Mesenchymal stem cell (in vitro differentiated cells and primary cell): ENCODE results near the gene NTRK2.

Source experiments
- DNase-seq: peaks from one replicate; pipeline ENCODE4 v3.0.0-alpha.2; 2013
- H2AFZ ChIP-seq: one replicate; pipeline ENCODE4 v1.6.1; 2013; ENCODE audit warnings: low read depth, mild to moderate bottlenecking, control low read depth, inconsistent platforms, low read length, moderate library complexity
- H2AK5ac ChIP-seq: 2 replicates; pipeline ENCODE4 v1.6.1; 2013; ENCODE audit warnings: low read length, moderate library complexity, mild to moderate bottlenecking, inconsistent platforms; ENCODE audit not compliant: severe bottlenecking
- H2BK120ac ChIP-seq: one replicate; pipeline ENCODE4 v1.6.1; 2013; ENCODE audit warnings: low read depth, mild to moderate bottlenecking, inconsistent platforms, low read length, moderate library complexity
- H2BK12ac ChIP-seq, 2 experiments: one replicate each; pipeline ENCODE4 v1.6.1; 2013; ENCODE audit warnings: inconsistent platforms in 2 of 2, low read length in 2 of 2, mild to moderate bottlenecking in 2 of 2, moderate library complexity in 2 of 2, control low read depth in 1 of 2
- H2BK15ac ChIP-seq: one replicate; pipeline ENCODE4 v1.6.1; 2013; ENCODE audit warnings: mild to moderate bottlenecking, low read depth, inconsistent platforms; ENCODE audit not compliant: poor library complexity, severe bottlenecking
- H2BK5ac ChIP-seq: 2 replicates; pipeline ENCODE4 v1.6.1; 2013; ENCODE audit warnings: low read depth, mild to moderate bottlenecking, low read length, control low read depth, inconsistent platforms; ENCODE audit not compliant: poor library complexity, severe bottlenecking
- H3K14ac ChIP-seq, 2 experiments: one replicate each; pipeline ENCODE4 v1.6.1; 2013; ENCODE audit warnings: inconsistent platforms in 2 of 2, low read length in 2 of 2, control low read depth in 1 of 2, mild to moderate bottlenecking in 1 of 2, moderate library complexity in 1 of 2
- H3K18ac ChIP-seq, 2 experiments: one replicate each; pipeline ENCODE4 v1.6.1; 2013; ENCODE audit warnings: inconsistent platforms in 2 of 2, low read length in 2 of 2, control low read depth in 1 of 2, low read depth in 1 of 2, mild to moderate bottlenecking in 1 of 2
- H3K23ac ChIP-seq, 2 experiments: one replicate each; pipeline ENCODE4 v1.6.1; 2013; ENCODE audit warnings: inconsistent platforms in 2 of 2, low read length in 2 of 2, mild to moderate bottlenecking in 2 of 2, moderate library complexity in 2 of 2, control low read depth in 1 of 2
- H3K27ac ChIP-seq: 2 replicates; pipeline ENCODE4 v1.5.1; 2013; ENCODE audit warnings: mild to moderate bottlenecking, moderate library complexity, low read length, control low read depth, inconsistent platforms; ENCODE audit not compliant: poor library complexity, severe bottlenecking
- H3K27me3 ChIP-seq, 2 experiments: 2 replicates each; pipeline versions ENCODE4 v1.6.1 to v1.7.0; 2013; ENCODE audit warnings: low read length in 2 of 2, mild to moderate bottlenecking in 2 of 2, moderate library complexity in 2 of 2, control low read depth in 1 of 2, inconsistent platforms in 1 of 2; ENCODE audit not compliant: control insufficient read depth in 1 of 2, insufficient read depth in 1 of 2
- H3K36me3 ChIP-seq, 2 experiments: 2 replicates each; pipeline versions ENCODE4 v1.6.1 to v1.7.0; 2013; ENCODE audit warnings: low read length in 2 of 2, control low read depth in 1 of 2, inconsistent platforms in 1 of 2, low read depth in 1 of 2, mild to moderate bottlenecking in 1 of 2; ENCODE audit not compliant: insufficient read depth in 2 of 2, control insufficient read depth in 1 of 2
- H3K4ac ChIP-seq, 2 experiments: one replicate each; pipeline ENCODE4 v1.6.1; 2013; ENCODE audit warnings: inconsistent platforms in 2 of 2, low read length in 2 of 2, mild to moderate bottlenecking in 2 of 2, moderate library complexity in 2 of 2, control low read depth in 1 of 2, low read depth in 1 of 2
- H3K4me1 ChIP-seq: 2 replicates; pipeline ENCODE4 v1.6.1; 2013; ENCODE audit warnings: low read depth, low read length, control low read depth; ENCODE audit not compliant: control insufficient read depth, insufficient read depth
- H3K4me2 ChIP-seq: 2 replicates; pipeline ENCODE4 v1.6.1; 2013; ENCODE audit warnings: low read length, mild to moderate bottlenecking, inconsistent platforms; ENCODE audit not compliant: poor library complexity, severe bottlenecking
- H3K4me3 ChIP-seq, 2 experiments: 2 replicates each; pipeline versions ENCODE4 v1.5.1 to v1.7.0; 2013; ENCODE audit warnings: low read length in 2 of 2, mild to moderate bottlenecking in 2 of 2, control low read depth in 1 of 2, low read depth in 1 of 2; ENCODE audit not compliant: insufficient read depth in 1 of 2
- H3K79me1 ChIP-seq: replicated peaks from 2 replicates; pipeline ENCODE4 v1.6.1; 2013; ENCODE audit warnings: mild to moderate bottlenecking, control low read depth, low read length, inconsistent platforms; ENCODE audit not compliant: poor library complexity, severe bottlenecking
- H3K9ac ChIP-seq: 2 replicates; pipeline ENCODE4 v1.7.0; 2013; ENCODE audit warnings: mild to moderate bottlenecking, low read length, moderate library complexity
- H3K9me3 ChIP-seq: 2 replicates; pipeline ENCODE4 v1.7.0; 2013; ENCODE audit warnings: mild to moderate bottlenecking, low read length; ENCODE audit not compliant: control insufficient read depth
- H4K8ac ChIP-seq: one replicate; pipeline ENCODE4 v1.6.1; 2013; ENCODE audit warnings: inconsistent platforms, mild to moderate bottlenecking, low read length, moderate library complexity
- H4K91ac ChIP-seq: one replicate; pipeline ENCODE4 v1.6.1; 2013; ENCODE audit warnings: mild to moderate bottlenecking, low read length, inconsistent platforms
- WGBS: methylation state at CpG from one replicate; pipeline ENCODE4 v1.1.7; 2013; ENCODE audit warnings: mixed read lengths; 5-methylcytosine and 5-hydroxymethylcytosine counted together

The NTRK2 gene

GRCh38 chr9:84831377-84831776 is 161.8 kb downstream of the NTRK2 start:
- no peaks in the 10 kb centered on the region for H3K9me3 ChIP-seq
- no peak overlapping the region for H3K4me3 ChIP-seq
- no peak overlapping the region for H3K18ac ChIP-seq
- H2AFZ ChIP-seq, result no peak overlapping the region
- H2BK5ac ChIP-seq, result no peak overlapping the region
- H3K27me3 ChIP-seq, result peaks cover 0 to 6% of the 10 kb centered on the region in 2 experiments
- H3K9ac ChIP-seq, result no peak overlapping the region
- H3K4ac ChIP-seq, result no peak overlapping the region
- no peak overlapping the region for H3K14ac ChIP-seq
- WGBS, result 88% methylated on average over 3 of the region's 4 CpGs
- H2AK5ac ChIP-seq, result no peak overlapping the region
- H4K91ac ChIP-seq, result no peak overlapping the region
- no peaks in the 10 kb centered on the region for H3K36me3 ChIP-seq
- H4K8ac ChIP-seq, result no peak overlapping the region
- H3K23ac ChIP-seq, result no peak overlapping the region
- no peak overlapping the region for H2BK120ac ChIP-seq
- no peak for DNase-seq
- no peaks in the 10 kb centered on the region for H3K4me1 ChIP-seq
- H3K27ac ChIP-seq, result no peak overlapping the region
- H3K4me2 ChIP-seq, result no peak overlapping the region
- H2BK15ac ChIP-seq, result no peak overlapping the region
- no peaks in the 10 kb centered on the region for H3K79me1 ChIP-seq
- H2BK12ac ChIP-seq, result no peak overlapping the region

DNA sequence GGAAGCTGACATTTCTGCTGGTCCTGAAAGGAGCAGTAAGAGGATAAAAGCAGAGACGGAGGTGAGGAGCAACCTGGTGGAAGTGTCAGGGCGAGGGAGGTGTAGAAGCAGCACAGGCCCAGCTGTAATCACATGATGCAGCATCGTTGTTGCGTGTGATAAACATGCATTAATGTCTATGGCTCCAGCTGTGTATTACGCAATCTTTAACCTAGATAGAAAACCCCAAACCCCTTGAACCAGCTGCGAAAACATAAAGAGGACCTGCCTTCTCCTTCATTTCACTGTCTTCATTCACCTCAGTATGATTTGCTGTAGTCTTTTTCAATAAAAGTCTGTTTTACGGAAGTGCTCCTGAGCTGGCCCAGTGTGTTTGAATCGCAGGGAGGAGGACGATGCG is 162.9 kb downstream of the NTRK2 start:
- Histone ChIP-seq H2BK120ac (no peak overlapping the region), H2AK5ac (no peak overlapping the region), H3K9me3 (no peaks in the 10 kb centered on the region), H3K4me1 (no peaks in the 10 kb centered on the region), H3K23ac (no peak overlapping the region), H3K14ac (no peak overlapping the region), H3K4ac (no peak overlapping the region), H3K9ac (no peak overlapping the region), H3K27ac (no peak overlapping the region), H2BK15ac (no peak overlapping the region), H3K36me3 (no peaks in the 10 kb centered on the region), H2BK12ac (no peak overlapping the region), H3K79me1 (no peaks in the 10 kb centered on the region), H3K27me3 (peaks cover 0 to 6% of the 10 kb centered on the region in 2 experiments), H3K4me2 (no peak overlapping the region), H2BK5ac (no peak overlapping the region), H2AFZ (no peak overlapping the region), H3K4me3 (no peak overlapping the region), H3K18ac (no peak overlapping the region), H4K8ac (no peak overlapping the region), H4K91ac (no peak overlapping the region)
- WGBS, result 90% methylated on average over 9 of the region's 10 CpGs
- no peak for DNase-seq

GRCh38 chr9:84834426-84834825 is 164.9 kb downstream of the NTRK2 start:
- Histone ChIP-seq H2BK12ac (no peak overlapping the region), H3K4ac (no peak overlapping the region), H2BK120ac (no peak overlapping the region), H3K27ac (no peak overlapping the region), H2AFZ (no peak overlapping the region), H3K79me1 (no peaks in the 10 kb centered on the region), H3K27me3 (peaks cover 0 to 6% of the 10 kb centered on the region in 2 experiments), H2BK15ac (no peak overlapping the region), H3K9me3 (no peaks in the 10 kb centered on the region), H2BK5ac (no peak overlapping the region), H3K4me2 (no peak overlapping the region), H3K4me3 (no peak overlapping the region), H3K23ac (no peak overlapping the region), H4K8ac (no peak overlapping the region), H3K4me1 (no peaks in the 10 kb centered on the region), H3K14ac (no peak overlapping the region), H3K18ac (no peak overlapping the region), H4K91ac (no peak overlapping the region), H3K36me3 (no peaks in the 10 kb centered on the region), H2AK5ac (no peak overlapping the region), H3K9ac (no peak overlapping the region)
- WGBS, result 86% methylated on average over 4 of the region's 4 CpGs
- DNase-seq, result no peak

DNA sequence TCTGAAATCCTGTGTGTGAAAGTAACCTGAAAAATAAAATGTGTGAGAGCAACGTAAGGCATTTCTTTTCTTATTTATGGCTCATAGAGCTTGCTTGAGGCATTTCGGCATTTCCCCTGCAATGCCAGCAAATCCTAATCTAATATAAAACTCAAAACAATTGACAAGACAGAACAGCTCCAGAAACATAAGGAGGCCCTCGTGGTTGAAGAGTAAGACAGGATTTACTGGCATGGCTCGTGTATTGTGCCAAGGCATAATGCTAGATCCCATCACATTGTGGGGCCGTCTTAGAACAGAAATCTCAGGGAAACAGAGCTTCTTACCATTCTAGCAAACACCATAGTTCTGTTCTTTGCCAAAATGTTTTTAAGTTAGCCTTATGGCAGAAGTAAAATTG is 166.2 kb downstream of the NTRK2 start:
- H2BK12ac ChIP-seq, result no peak overlapping the region
- H2BK15ac ChIP-seq, result no peak overlapping the region
- H3K4me1 ChIP-seq, result no peaks in the 10 kb centered on the region
- H3K9ac ChIP-seq, result no peak overlapping the region
- no peak overlapping the region for H2BK120ac ChIP-seq
- no peaks in the 10 kb centered on the region for H3K36me3 ChIP-seq
- no peak overlapping the region for H3K18ac ChIP-seq
- H3K27me3 ChIP-seq, result peaks cover 9 to 10% of the 10 kb centered on the region in 2 experiments
- H3K23ac ChIP-seq, result no peak overlapping the region
- 73% methylated on average over 5 of the region's 5 CpGs for WGBS
- no peak overlapping the region for H2AK5ac ChIP-seq
- no peaks in the 10 kb centered on the region for H3K79me1 ChIP-seq
- no peak for DNase-seq
- no peak overlapping the region for H3K4me3 ChIP-seq
- no peak overlapping the region for H3K4ac ChIP-seq
- H4K8ac ChIP-seq, result no peak overlapping the region
- no peak overlapping the region for H3K4me2 ChIP-seq
- no peak overlapping the region for H3K14ac ChIP-seq
- H2AFZ ChIP-seq, result no peak overlapping the region
- H3K9me3 ChIP-seq, result no peaks in the 10 kb centered on the region
- no peak overlapping the region for H3K27ac ChIP-seq
- H4K91ac ChIP-seq, result no peak overlapping the region
- H2BK5ac ChIP-seq, result no peak overlapping the region
